Measurements from ENCODE around the gene ZNF710. TPM values are rescaled to one million over a fixed set of nuclear protein-coding genes. Genes with fewer than 3 reads are reported as not detected.

ZNF710 gene
- total RNA-seq, 1 experiment from 2014 or later: 4.5 TPM

- DNase-seq (ENCODE audit: extremely low read depth, low read depth): no peak
Measured at GRCh38 chr15:89991312-89991711, 9.8 kb upstream of the ZNF710 start.

GRCh38 chr15:89993349-89993748 lies 7.8 kb upstream of the ZNF710 start:
- no peak for DNase-seq (ENCODE audit: extremely low read depth, low read depth)

- no peak for DNase-seq (ENCODE audit: extremely low read depth, low read depth)
Measured at GRCh38 chr15:89997079-89997478, 4.0 kb upstream of the ZNF710 start.

GRCh38 chr15:89998141-89998661 lies 2.9 kb upstream of the ZNF710 start:
- no peak for DNase-seq (ENCODE audit: extremely low read depth, low read depth)

- DNase-seq (ENCODE audit: extremely low read depth, low read depth): no peak
Measured at GRCh38 chr15:89998923-89999675, 2.0 kb upstream of the ZNF710 start.

- DNase-seq (ENCODE audit: extremely low read depth, low read depth): no peak
Measured at GRCh38 chr15:89999676-90000185, 1.4 kb upstream of the ZNF710 start.

GRCh38 chr15:90000186-90001001 lies 730 bp upstream of the ZNF710 start:
- no peak for DNase-seq (ENCODE audit: extremely low read depth, low read depth)

- DNase-seq (ENCODE audit: extremely low read depth, low read depth): no peak
Measured at GRCh38 chr15:90001683-90002427, 731 bp downstream of the ZNF710 start.

- DNase-seq (ENCODE audit: extremely low read depth, low read depth): no peak
Measured at GRCh38 chr15:90002428-90002844, 1.3 kb downstream of the ZNF710 start.

- no peak for DNase-seq (ENCODE audit: extremely low read depth, low read depth)
Measured at GRCh38 chr15:90003736-90004135, 2.6 kb downstream of the ZNF710 start.

- DNase-seq (ENCODE audit: extremely low read depth, low read depth): no peak
Measured at GRCh38 chr15:90004252-90004651, 3.1 kb downstream of the ZNF710 start.

GRCh38 chr15:90004671-90005070 lies 3.5 kb downstream of the ZNF710 start:
- DNase-seq (ENCODE audit: extremely low read depth, low read depth): no peak

- no peak for DNase-seq (ENCODE audit: extremely low read depth, low read depth)
Measured at GRCh38 chr15:90006217-90007075, 5.3 kb downstream of the ZNF710 start.

GRCh38 chr15:90007076-90007460 lies 5.9 kb downstream of the ZNF710 start:
- DNase-seq (ENCODE audit: extremely low read depth, low read depth): no peak

- no peak for DNase-seq (ENCODE audit: extremely low read depth, low read depth)
Measured at GRCh38 chr15:90008607-90009006, 7.5 kb downstream of the ZNF710 start.

- no peak for DNase-seq (ENCODE audit: extremely low read depth, low read depth)
Measured at GRCh38 chr15:90009301-90010022, 8.3 kb downstream of the ZNF710 start.

- no peak for DNase-seq (ENCODE audit: extremely low read depth, low read depth)
Measured at GRCh38 chr15:90011705-90012104, 10.6 kb downstream of the ZNF710 start.

- DNase-seq (ENCODE audit: extremely low read depth, low read depth): no peak
Measured at GRCh38 chr15:90013503-90013937, 12.4 kb downstream of the ZNF710 start.

GRCh38 chr15:90015294-90015693 lies 14.2 kb downstream of the ZNF710 start:
- no peak for DNase-seq (ENCODE audit: extremely low read depth, low read depth)
